ENCODE measurements around the gene SLC39A9. TPM values are rescaled to one million over a fixed set of nuclear protein-coding genes. Genes with fewer than 3 reads are reported as not detected.

Gene SLC39A9
- total and polyA plus RNA-seq, 2 experiments from 2014 or later = 17.7 to 48.1 TPM

- Histone ChIP-seq H3K4me2 (no peak overlapping the region), H3K4me3 (no peak overlapping the region), H3K4me1 (ENCODE audit: insufficient read depth) (no peaks in the 10 kb centered on the region), H3K27ac (ENCODE audit: low read depth) (no peak overlapping the region), H2AFZ (no peak overlapping the region), H3K79me2 (replicated peaks; ENCODE audit: insufficient read depth) (peaks cover 42% of the 10 kb centered on the region), H3K36me3 (ENCODE audit: insufficient read depth) (0 out of 2 replicates have a peak, but pooled peaks cover 4% of the 10 kb centered on the region), H4K20me1 (replicated peaks; ENCODE audit: insufficient read depth) (no peaks in the 10 kb centered on the region; the same call in none of the 2 replicates), H3K27me3 (ENCODE audit: insufficient read depth) (no peaks in the 10 kb centered on the region), H3F3A (replicated peaks; ENCODE audit: low read depth) (no peaks in the 10 kb centered on the region), H3K9me2 (ENCODE audit: insufficient read depth) (no peaks in the 10 kb centered on the region)
- no peaks in the 10 kb centered on the region for H3K27me3 Mint-ChIP-seq (ENCODE audit: insufficient read depth, low read depth, poor library complexity)
- no peak overlapping the region for H3K27ac Mint-ChIP-seq
- no peaks in the 10 kb centered on the region for H3K9me3 Mint-ChIP-seq
- H3K4me3 Mint-ChIP-seq = no peak overlapping the region
- TF ChIP-seq ZNF462 (CRISPR knock-in tag; IDR thresholded peaks at IDR 0.05) (no peak), ZNF114 (CRISPR knock-in tag; IDR thresholded peaks at IDR 0.05) (no peak), EZH2 (IDR thresholded peaks at IDR 0.05; ENCODE audit: low read depth, unreplicated experiment) (no peak), CREB1 (CRISPR knock-in tag; IDR thresholded peaks at IDR 0.05; ENCODE audit: low read depth) (no peak), JUNB (IDR thresholded peaks at IDR 0.05; ENCODE audit: unreplicated experiment) (no peak), CTCF (conservative IDR thresholded peaks at IDR 0.05; ENCODE audit: low read depth in 2 of 2) (no peak), EZH2phosphoT487 (IDR thresholded peaks at IDR 0.05; ENCODE audit: unreplicated experiment) (no peak), POLR2AphosphoS5 (IDR thresholded peaks at IDR 0.05; ENCODE audit: low read depth) (no peak), NANOG (IDR thresholded peaks at IDR 0.05; ENCODE audit: borderline replicate concordance) (no peak), ZNF331 (CRISPR knock-in tag; IDR thresholded peaks at IDR 0.05; ENCODE audit: low read depth) (no peak), STAT1 (IDR thresholded peaks at IDR 0.05; ENCODE audit: unreplicated experiment) (no peak), REST (IDR thresholded peaks at IDR 0.05; ENCODE audit: unreplicated experiment) (no peak)
- TF ChIP-seq, protein P1, sequence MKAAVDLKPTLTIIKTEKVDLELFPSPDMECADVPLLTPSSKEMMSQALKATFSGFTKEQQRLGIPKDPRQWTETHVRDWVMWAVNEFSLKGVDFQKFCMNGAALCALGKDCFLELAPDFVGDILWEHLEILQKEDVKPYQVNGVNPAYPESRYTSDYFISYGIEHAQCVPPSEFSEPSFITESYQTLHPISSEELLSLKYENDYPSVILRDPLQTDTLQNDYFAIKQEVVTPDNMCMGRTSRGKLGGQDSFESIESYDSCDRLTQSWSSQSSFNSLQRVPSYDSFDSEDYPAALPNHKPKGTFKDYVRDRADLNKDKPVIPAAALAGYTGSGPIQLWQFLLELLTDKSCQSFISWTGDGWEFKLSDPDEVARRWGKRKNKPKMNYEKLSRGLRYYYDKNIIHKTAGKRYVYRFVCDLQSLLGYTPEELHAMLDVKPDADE (IDR thresholded peaks at IDR 0.05) = no peak
- ATAC-seq (no peak), DNase-seq (ENCODE audit: low spot score) (no peak)
- peaks cover 6% of the 10 kb centered on the region; the same call in 2 of the 3 replicates for H3K4me1 Mint-ChIP-seq
- peaks cover 7% of the 10 kb centered on the region; the same call in 2 of the 3 replicates for H3K36me3 Mint-ChIP-seq (ENCODE audit: low read depth)
These were observed 33.9 kb downstream of the SLC39A9 start for GRCh38 chr14:69432364-69432763.

Measured in GM23338 (cell line).